ENCODE results near the gene GPR55. TPM values are rescaled to one million over a fixed set of nuclear protein-coding genes. Genes with fewer than 3 reads are reported as not detected.

GPR55 gene
- total RNA-seq, 1 donor from 2014 or later, result not detected

- Mint-ChIP-seq H3K4me1 (peaks cover 29% of the 10 kb centered on the region), H3K4me3 (no peak overlapping the region), H3K27ac (peak overlapping the region; percentile 90), H3K27me3 (ENCODE audit: insufficient read depth, low read depth) (peaks cover 4% of the 10 kb centered on the region), H3K9me3 (no peaks in the 10 kb centered on the region), H3K36me3 (no peaks in the 10 kb centered on the region)
- Histone ChIP-seq H4K20me1 (ENCODE audit: low read depth) (no peaks in the 10 kb centered on the region), H2AFZ (replicated peaks) (peak overlapping the region; percentile 99), H3K27me3 (no peaks in the 10 kb centered on the region), H3F3A (ENCODE audit: low read depth) (no peaks in the 10 kb centered on the region), H3K9me3 (ENCODE audit: low read depth) (no peaks in the 10 kb centered on the region), H3K36me3 (no peaks in the 10 kb centered on the region), H3K27ac (no peak overlapping the region), H3K79me2 (ENCODE audit: low read depth) (no peaks in the 10 kb centered on the region), H3K4me3 (no peak overlapping the region), H3K9ac (no peak overlapping the region), H3K4me2 (no peak overlapping the region), H3K4me1 (no peaks in the 10 kb centered on the region)
- DNase-seq (ENCODE audit: low spot score), result no peak
- TF ChIP-seq EZH2phosphoT487 (IDR thresholded peaks at IDR 0.05) (no peak), EZH2 (IDR thresholded peaks at IDR 0.05) (no peak), CTCF (IDR thresholded peaks at IDR 0.05) (no peak)
Measured at GRCh38 chr2:230924092-230924469, 961 bp downstream of the GPR55 start.

- H3K79me2 ChIP-seq (ENCODE audit: low read depth), result no peaks in the 10 kb centered on the region
- H3K36me3 Mint-ChIP-seq, result no peaks in the 10 kb centered on the region
- no peaks in the 10 kb centered on the region for H3K27me3 ChIP-seq
- H3K4me1 ChIP-seq, result no peaks in the 10 kb centered on the region
- H3K9me3 ChIP-seq (ENCODE audit: low read depth), result no peaks in the 10 kb centered on the region
- H3K27ac ChIP-seq, result no peak overlapping the region
- H3K9ac ChIP-seq, result no peak overlapping the region
- peaks cover 34% of the 10 kb centered on the region for H3K4me1 Mint-ChIP-seq
- no peaks in the 10 kb centered on the region for H3K9me3 Mint-ChIP-seq
- H4K20me1 ChIP-seq (ENCODE audit: low read depth), result no peaks in the 10 kb centered on the region
- H3K4me3 Mint-ChIP-seq, result no peak overlapping the region
- no peak overlapping the region for H3K27ac Mint-ChIP-seq
- H3K4me2 ChIP-seq, result no peak overlapping the region
- no peak for DNase-seq (ENCODE audit: low spot score)
- no peak overlapping the region for H3K4me3 ChIP-seq
- no peaks in the 10 kb centered on the region for H3F3A ChIP-seq (ENCODE audit: low read depth)
- TF ChIP-seq EZH2phosphoT487 (IDR thresholded peaks at IDR 0.05) (no peak), EZH2 (IDR thresholded peaks at IDR 0.05) (no peak), CTCF (IDR thresholded peaks at IDR 0.05) (no peak)
- no peak overlapping the region for H2AFZ ChIP-seq (replicated peaks)
- peaks cover 3% of the 10 kb centered on the region for H3K27me3 Mint-ChIP-seq (ENCODE audit: insufficient read depth, low read depth)
- H3K36me3 ChIP-seq, result no peaks in the 10 kb centered on the region
Measured at GRCh38 chr2:230922951-230923717, 1.9 kb downstream of the GPR55 start.

GRCh38 chr2:230921806-230922595 is 3.0 kb downstream of the GPR55 start:
- H3K4me1 Mint-ChIP-seq, result peaks cover 36% of the 10 kb centered on the region
- Histone ChIP-seq H3K4me2 (no peak overlapping the region), H3K27ac (no peak overlapping the region), H3K4me3 (no peak overlapping the region), H3K79me2 (ENCODE audit: low read depth) (no peaks in the 10 kb centered on the region), H3K36me3 (no peaks in the 10 kb centered on the region), H2AFZ (replicated peaks) (no peak overlapping the region), H3K9me3 (ENCODE audit: low read depth) (no peaks in the 10 kb centered on the region), H3K9ac (no peak overlapping the region), H3F3A (ENCODE audit: low read depth) (no peaks in the 10 kb centered on the region), H3K27me3 (no peaks in the 10 kb centered on the region), H4K20me1 (ENCODE audit: low read depth) (no peaks in the 10 kb centered on the region), H3K4me1 (no peaks in the 10 kb centered on the region)
- peaks cover 3% of the 10 kb centered on the region for H3K27me3 Mint-ChIP-seq (ENCODE audit: insufficient read depth, low read depth)
- no peak for DNase-seq (ENCODE audit: low spot score)
- no peak overlapping the region for H3K27ac Mint-ChIP-seq
- no peak for TF ChIP-seq EZH2 (IDR thresholded peaks at IDR 0.05)
- no peak for TF ChIP-seq CTCF (IDR thresholded peaks at IDR 0.05)
- TF ChIP-seq EZH2phosphoT487 (IDR thresholded peaks at IDR 0.05), result no peak
- no peak overlapping the region for H3K4me3 Mint-ChIP-seq
- no peaks in the 10 kb centered on the region for H3K36me3 Mint-ChIP-seq
- H3K9me3 Mint-ChIP-seq, result no peaks in the 10 kb centered on the region

Measured in neural progenitor cell (in vitro differentiated cells).